Measurements from ENCODE around the gene IKZF2.

DNA sequence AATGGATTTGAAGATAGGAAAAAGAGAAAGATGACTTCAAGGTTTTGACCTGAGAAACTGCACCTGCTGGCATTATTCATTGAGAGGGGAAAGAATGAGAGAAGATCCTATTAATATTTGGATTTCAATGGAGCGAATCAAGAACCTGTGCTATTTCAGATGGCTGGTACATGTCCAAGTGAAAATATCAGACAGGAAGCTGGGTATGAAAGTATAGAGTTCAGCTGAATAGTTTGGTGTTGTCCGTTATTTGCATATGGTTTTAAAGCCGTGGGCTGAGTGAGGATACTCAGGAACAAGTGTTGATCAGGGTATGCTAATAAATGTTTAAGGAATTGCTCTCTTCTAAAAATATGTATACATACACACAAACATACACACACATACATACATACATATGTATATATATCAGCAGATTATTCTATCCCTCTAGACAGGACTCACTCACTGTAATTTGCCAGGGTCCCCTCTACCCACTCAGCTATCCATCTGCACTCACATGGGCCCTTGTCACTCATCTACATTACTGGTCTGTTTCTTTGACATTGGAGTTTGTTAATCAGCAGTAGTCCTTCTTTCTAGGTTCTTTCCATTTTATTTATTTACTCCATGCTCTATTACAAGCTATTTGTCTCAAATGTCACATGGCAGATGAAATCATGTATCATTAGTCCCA is 33.9 kb upstream of the IKZF2 start:
- TF ChIP-seq, protein P1, sequence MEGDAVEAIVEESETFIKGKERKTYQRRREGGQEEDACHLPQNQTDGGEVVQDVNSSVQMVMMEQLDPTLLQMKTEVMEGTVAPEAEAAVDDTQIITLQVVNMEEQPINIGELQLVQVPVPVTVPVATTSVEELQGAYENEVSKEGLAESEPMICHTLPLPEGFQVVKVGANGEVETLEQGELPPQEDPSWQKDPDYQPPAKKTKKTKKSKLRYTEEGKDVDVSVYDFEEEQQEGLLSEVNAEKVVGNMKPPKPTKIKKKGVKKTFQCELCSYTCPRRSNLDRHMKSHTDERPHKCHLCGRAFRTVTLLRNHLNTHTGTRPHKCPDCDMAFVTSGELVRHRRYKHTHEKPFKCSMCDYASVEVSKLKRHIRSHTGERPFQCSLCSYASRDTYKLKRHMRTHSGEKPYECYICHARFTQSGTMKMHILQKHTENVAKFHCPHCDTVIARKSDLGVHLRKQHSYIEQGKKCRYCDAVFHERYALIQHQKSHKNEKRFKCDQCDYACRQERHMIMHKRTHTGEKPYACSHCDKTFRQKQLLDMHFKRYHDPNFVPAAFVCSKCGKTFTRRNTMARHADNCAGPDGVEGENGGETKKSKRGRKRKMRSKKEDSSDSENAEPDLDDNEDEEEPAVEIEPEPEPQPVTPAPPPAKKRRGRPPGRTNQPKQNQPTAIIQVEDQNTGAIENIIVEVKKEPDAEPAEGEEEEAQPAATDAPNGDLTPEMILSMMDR (IDR thresholded peaks at IDR 0.05; ENCODE audit: low read length), result no peak
- no peak for TF ChIP-seq EZH2 (optimal IDR thresholded peaks at IDR 0.05; ENCODE audit: low read depth, low read length)
- TF ChIP-seq EZH2phosphoT487 (IDR thresholded peaks at IDR 0.05; ENCODE audit: low read length), result no peak

Data from MM.1S (cell line).